ENCODE results near the gene GNL2.
"Not testable (repeated sequence)": the region's sequence is repeated elsewhere in the genome, so short reads cannot be mapped to it uniquely, and the experiment has no call there.

DNA sequence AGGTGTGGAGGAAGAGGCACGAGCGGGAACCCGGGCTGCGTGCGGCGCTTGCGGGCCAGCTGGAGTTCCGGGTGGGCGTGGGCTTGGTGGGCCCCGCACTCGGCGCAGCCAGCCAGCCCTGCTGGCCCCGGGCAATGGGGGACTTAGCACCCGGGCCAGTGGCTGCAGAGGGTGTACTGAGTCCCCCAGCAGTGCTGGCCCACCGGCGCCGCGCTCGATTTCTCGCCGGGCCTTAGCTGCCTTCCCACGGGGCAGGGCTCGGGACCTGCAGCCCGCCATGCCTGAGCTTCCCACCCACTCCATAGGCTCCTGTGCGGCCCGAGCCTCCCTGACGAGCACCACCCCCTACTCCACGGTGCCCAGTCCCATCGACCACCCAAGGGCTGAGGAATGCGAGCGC lies 77.5 kb downstream of the GNL2 start:
- TF ChIP-seq, protein P1, sequence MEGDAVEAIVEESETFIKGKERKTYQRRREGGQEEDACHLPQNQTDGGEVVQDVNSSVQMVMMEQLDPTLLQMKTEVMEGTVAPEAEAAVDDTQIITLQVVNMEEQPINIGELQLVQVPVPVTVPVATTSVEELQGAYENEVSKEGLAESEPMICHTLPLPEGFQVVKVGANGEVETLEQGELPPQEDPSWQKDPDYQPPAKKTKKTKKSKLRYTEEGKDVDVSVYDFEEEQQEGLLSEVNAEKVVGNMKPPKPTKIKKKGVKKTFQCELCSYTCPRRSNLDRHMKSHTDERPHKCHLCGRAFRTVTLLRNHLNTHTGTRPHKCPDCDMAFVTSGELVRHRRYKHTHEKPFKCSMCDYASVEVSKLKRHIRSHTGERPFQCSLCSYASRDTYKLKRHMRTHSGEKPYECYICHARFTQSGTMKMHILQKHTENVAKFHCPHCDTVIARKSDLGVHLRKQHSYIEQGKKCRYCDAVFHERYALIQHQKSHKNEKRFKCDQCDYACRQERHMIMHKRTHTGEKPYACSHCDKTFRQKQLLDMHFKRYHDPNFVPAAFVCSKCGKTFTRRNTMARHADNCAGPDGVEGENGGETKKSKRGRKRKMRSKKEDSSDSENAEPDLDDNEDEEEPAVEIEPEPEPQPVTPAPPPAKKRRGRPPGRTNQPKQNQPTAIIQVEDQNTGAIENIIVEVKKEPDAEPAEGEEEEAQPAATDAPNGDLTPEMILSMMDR (IDR thresholded peaks at IDR 0.05; ENCODE audit: low read depth, low read length, missing input control), result not testable (repeated sequence)
- TF ChIP-seq TAF1 (conservative IDR thresholded peaks at IDR 0.05); EGR1 (IDR thresholded peaks at IDR 0.05; ENCODE audit: low read depth in 2 of 2); HNF4G (IDR thresholded peaks at IDR 0.05); FOXA1 (IDR thresholded peaks at IDR 0.05); GABPA (IDR thresholded peaks at IDR 0.05 in 1 of 2, conservative IDR thresholded peaks at IDR 0.05 in 1 of 2); RXRA (IDR thresholded peaks at IDR 0.05); YY1 (IDR thresholded peaks at IDR 0.05); NR2F2 (IDR thresholded peaks at IDR 0.05); SP1 (IDR thresholded peaks at IDR 0.05): not testable (repeated sequence)
- TF ChIP-seq, protein P2, sequence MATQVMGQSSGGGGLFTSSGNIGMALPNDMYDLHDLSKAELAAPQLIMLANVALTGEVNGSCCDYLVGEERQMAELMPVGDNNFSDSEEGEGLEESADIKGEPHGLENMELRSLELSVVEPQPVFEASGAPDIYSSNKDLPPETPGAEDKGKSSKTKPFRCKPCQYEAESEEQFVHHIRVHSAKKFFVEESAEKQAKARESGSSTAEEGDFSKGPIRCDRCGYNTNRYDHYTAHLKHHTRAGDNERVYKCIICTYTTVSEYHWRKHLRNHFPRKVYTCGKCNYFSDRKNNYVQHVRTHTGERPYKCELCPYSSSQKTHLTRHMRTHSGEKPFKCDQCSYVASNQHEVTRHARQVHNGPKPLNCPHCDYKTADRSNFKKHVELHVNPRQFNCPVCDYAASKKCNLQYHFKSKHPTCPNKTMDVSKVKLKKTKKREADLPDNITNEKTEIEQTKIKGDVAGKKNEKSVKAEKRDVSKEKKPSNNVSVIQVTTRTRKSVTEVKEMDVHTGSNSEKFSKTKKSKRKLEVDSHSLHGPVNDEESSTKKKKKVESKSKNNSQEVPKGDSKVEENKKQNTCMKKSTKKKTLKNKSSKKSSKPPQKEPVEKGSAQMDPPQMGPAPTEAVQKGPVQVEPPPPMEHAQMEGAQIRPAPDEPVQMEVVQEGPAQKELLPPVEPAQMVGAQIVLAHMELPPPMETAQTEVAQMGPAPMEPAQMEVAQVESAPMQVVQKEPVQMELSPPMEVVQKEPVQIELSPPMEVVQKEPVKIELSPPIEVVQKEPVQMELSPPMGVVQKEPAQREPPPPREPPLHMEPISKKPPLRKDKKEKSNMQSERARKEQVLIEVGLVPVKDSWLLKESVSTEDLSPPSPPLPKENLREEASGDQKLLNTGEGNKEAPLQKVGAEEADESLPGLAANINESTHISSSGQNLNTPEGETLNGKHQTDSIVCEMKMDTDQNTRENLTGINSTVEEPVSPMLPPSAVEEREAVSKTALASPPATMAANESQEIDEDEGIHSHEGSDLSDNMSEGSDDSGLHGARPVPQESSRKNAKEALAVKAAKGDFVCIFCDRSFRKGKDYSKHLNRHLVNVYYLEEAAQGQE (IDR thresholded peaks at IDR 0.05), result not testable (repeated sequence)
- TF ChIP-seq, protein P3, sequence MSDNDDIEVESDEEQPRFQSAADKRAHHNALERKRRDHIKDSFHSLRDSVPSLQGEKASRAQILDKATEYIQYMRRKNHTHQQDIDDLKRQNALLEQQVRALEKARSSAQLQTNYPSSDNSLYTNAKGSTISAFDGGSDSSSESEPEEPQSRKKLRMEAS (IDR thresholded peaks at IDR 0.05), result not testable (repeated sequence)
- TF ChIP-seq, protein P4, sequence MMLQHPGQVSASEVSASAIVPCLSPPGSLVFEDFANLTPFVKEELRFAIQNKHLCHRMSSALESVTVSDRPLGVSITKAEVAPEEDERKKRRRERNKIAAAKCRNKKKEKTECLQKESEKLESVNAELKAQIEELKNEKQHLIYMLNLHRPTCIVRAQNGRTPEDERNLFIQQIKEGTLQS (IDR thresholded peaks at IDR 0.05), result not testable (repeated sequence)
- TF ChIP-seq, protein P5, sequence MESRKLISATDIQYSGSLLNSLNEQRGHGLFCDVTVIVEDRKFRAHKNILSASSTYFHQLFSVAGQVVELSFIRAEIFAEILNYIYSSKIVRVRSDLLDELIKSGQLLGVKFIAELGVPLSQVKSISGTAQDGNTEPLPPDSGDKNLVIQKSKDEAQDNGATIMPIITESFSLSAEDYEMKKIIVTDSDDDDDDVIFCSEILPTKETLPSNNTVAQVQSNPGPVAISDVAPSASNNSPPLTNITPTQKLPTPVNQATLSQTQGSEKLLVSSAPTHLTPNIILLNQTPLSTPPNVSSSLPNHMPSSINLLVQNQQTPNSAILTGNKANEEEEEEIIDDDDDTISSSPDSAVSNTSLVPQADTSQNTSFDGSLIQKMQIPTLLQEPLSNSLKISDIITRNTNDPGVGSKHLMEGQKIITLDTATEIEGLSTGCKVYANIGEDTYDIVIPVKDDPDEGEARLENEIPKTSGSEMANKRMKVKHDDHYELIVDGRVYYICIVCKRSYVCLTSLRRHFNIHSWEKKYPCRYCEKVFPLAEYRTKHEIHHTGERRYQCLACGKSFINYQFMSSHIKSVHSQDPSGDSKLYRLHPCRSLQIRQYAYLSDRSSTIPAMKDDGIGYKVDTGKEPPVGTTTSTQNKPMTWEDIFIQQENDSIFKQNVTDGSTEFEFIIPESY (IDR thresholded peaks at IDR 0.05), result not testable (repeated sequence)

Measured in liver (tissue), 3 donors.